Activated T-cell treated with anti-CD3 and anti-CD28 coated beads, Interleukin-2, amount 50 U/mL, for 24 hours (primary cell): ENCODE data around the gene SATB1.

ENCODE experiments used
- DNase-seq: peaks from one replicate; pipeline ENCODE4 v3.0.0-alpha.2; 2020
- H3K27ac Mint-ChIP-seq: 2 replicates; pipeline ENCODE4 v1.8.0; 2020; ENCODE audit warnings: mild to moderate bottlenecking, mixed read lengths
- H3K27me3 Mint-ChIP-seq: 2 replicates; pipeline ENCODE4 v1.8.0; 2020; ENCODE audit warnings: mixed read lengths
- H3K36me3 Mint-ChIP-seq: 2 replicates; pipeline ENCODE4 v1.8.0; 2020; ENCODE audit warnings: low read depth, mixed read lengths
- H3K4me1 Mint-ChIP-seq: 2 replicates; pipeline ENCODE4 v1.8.0; 2020; ENCODE audit warnings: low read depth, mixed read lengths
- H3K4me3 Mint-ChIP-seq: 2 replicates; pipeline ENCODE4 v1.8.0; 2020; ENCODE audit warnings: mild to moderate bottlenecking, moderate library complexity, mixed read lengths
- H3K9me3 Mint-ChIP-seq: 2 replicates; pipeline ENCODE4 v1.8.0; 2020; ENCODE audit warnings: mixed read lengths

The SATB1 gene

DNA sequence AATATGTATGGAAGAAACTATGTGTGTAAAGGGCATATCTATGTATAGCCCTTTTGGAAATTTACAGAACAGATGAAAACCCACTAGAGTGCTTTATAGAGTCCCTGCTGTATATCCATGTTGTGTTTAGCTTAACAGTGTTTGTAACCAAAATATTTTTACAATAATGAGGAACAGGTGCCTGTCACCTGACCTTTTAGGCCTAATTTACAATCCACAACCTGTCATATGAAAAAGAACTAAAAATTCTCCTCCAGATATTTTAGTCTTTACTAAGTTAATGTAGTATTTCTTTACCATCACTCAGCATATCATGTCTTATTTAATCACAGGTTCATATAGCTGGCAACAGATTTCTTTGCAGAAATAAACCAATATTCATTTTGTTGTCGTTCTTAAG lies 16.4 kb upstream of the SATB1 start:
- H3K4me3 Mint-ChIP-seq = peak overlapping the region; percentile 83
- no peaks in the 10 kb centered on the region for H3K27me3 Mint-ChIP-seq
- H3K9me3 Mint-ChIP-seq = no peaks in the 10 kb centered on the region
- H3K27ac Mint-ChIP-seq = peak overlapping the region; percentile 89
- DNase-seq = no peak
- peaks cover 25% of the 10 kb centered on the region for H3K4me1 Mint-ChIP-seq
- H3K36me3 Mint-ChIP-seq = peaks cover 89% of the 10 kb centered on the region

DNA sequence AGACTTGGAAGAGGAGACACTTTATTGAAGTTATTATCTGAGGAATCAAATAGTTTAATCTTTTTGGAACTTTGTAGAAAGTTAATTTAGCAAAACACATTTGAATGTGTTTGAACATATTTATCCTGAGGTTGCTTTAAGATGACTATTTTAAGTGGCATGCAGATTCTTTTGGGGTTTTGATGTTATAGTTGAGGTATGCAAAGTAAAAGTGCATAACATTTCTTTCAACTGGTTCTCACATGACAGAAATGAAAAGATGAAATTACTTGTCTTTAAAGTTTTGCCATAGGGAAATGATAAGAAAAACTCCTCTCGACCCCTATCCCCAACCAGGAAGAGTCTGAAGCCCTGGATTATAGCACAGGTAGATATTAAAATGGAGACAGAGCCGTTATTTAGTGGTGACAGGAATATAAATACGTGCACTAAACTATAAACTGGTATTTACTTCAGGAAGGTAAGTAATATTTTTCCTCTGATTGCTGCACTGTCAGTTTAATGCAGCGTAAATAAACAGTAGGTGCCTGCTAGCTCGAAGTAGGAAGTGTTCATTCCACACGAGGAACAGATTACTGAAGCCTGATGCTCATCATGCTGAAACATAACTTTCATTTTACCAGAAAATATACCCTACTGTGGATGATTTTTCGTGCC lies 15.1 kb upstream of the SATB1 start:
- Mint-ChIP-seq H3K4me1 (peaks cover 30% of the 10 kb centered on the region), H3K9me3 (no peaks in the 10 kb centered on the region), H3K27me3 (no peaks in the 10 kb centered on the region), H3K36me3 (peaks cover 90% of the 10 kb centered on the region), H3K4me3 (peak overlapping the region; percentile 83), H3K27ac (peak overlapping the region; percentile 89)
- no peak for DNase-seq

DNA sequence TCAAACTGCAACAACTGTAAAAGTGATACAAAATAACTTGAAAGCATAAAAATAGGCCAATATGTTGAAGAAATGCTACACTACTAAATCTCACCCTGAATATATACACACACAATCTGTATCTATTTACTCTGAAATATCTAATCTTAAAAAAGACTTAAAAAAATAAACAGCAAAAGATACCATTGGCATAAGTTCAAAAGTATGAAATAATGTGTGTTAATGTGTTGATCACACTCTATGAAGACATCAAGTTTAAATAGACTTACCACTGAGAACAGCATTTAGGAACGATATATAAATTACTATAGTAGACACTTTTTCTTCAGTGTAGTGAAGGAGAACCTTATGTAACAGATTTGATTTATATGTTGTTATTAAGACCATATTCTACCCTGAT lies 14.1 kb upstream of the SATB1 start:
- H3K36me3 Mint-ChIP-seq = peaks cover 96% of the 10 kb centered on the region
- peak overlapping the region; percentile 83 for H3K4me3 Mint-ChIP-seq
- H3K4me1 Mint-ChIP-seq = peaks cover 35% of the 10 kb centered on the region
- H3K27me3 Mint-ChIP-seq = no peaks in the 10 kb centered on the region
- DNase-seq = no peak
- peak overlapping the region; percentile 89 for H3K27ac Mint-ChIP-seq
- no peaks in the 10 kb centered on the region for H3K9me3 Mint-ChIP-seq

DNA sequence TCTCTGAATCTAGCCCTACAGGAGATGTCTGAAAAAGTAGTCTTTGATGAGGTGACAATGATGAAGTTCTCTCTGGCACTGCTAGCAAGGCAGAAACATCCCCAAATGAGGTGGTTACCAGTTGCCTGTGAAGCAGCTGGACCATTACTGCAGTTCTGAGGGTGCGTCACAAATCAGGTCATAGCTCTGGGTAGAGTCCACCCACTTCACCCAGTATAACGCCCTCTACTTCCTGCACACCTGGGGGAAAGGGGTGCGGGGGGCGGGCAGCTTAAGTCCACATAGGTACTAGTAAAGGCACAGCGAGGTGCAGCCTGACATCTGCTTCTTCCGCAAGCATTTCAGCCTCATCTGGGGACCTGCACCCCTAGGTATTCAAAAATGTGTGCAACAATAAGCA lies 13.4 kb upstream of the SATB1 start:
- peaks cover 94% of the 10 kb centered on the region for H3K36me3 Mint-ChIP-seq
- H3K4me1 Mint-ChIP-seq = peaks cover 35% of the 10 kb centered on the region
- no peaks in the 10 kb centered on the region for H3K27me3 Mint-ChIP-seq
- no peaks in the 10 kb centered on the region for H3K9me3 Mint-ChIP-seq
- peak; percentile 63 for DNase-seq
- H3K27ac Mint-ChIP-seq = peak overlapping the region; percentile 89
- peak overlapping the region; percentile 83 for H3K4me3 Mint-ChIP-seq

DNA sequence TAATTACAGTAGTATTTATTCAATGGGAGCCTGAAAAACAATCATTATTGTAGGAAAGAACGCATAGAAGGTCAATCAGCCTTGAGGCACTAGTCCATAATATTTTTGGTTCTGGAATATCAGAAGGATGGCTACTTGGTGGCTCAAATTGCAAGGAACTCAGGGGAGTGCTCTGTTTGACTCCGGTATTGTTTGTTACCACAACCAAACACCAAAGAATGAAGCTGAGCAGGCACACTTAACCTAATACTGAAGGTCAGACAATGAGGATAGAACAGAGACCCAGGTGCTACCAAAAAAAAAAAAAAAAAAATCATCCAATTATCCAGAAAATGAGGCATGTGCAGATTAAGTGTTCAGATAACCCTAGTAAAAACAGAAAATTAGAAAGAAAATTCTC lies 11.1 kb upstream of the SATB1 start:
- peak overlapping the region; percentile 95 for H3K27ac Mint-ChIP-seq
- peak overlapping the region; percentile 83 for H3K4me3 Mint-ChIP-seq
- H3K36me3 Mint-ChIP-seq = peaks cover 93% of the 10 kb centered on the region
- no peaks in the 10 kb centered on the region for H3K9me3 Mint-ChIP-seq
- no peaks in the 10 kb centered on the region for H3K27me3 Mint-ChIP-seq
- no peak for DNase-seq
- peaks cover 52% of the 10 kb centered on the region for H3K4me1 Mint-ChIP-seq

DNA sequence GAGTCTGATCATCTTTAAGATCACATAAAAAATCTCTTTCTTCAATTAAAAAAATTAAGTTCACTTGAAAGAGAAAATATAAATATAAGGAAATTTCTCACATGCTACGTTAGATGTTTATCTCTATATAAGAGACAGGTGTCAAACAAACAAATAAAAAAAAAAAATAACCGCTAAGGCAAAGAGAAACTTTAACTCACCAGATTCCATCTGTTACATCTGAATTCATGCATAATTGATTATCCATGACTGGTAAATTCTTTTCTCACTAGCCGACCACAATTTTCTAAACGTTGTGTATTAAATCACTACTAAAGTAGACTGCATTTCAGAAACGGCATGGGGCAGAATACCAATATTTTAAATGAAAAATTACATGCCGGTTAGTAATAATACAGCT lies 9.6 kb upstream of the SATB1 start:
- no peak for DNase-seq
- H3K36me3 Mint-ChIP-seq = peaks cover 92% of the 10 kb centered on the region
- H3K27ac Mint-ChIP-seq = peak overlapping the region; percentile 95
- peaks cover 61% of the 10 kb centered on the region for H3K4me1 Mint-ChIP-seq
- peak overlapping the region; percentile 83 for H3K4me3 Mint-ChIP-seq
- no peaks in the 10 kb centered on the region for H3K27me3 Mint-ChIP-seq
- H3K9me3 Mint-ChIP-seq = no peaks in the 10 kb centered on the region

DNA sequence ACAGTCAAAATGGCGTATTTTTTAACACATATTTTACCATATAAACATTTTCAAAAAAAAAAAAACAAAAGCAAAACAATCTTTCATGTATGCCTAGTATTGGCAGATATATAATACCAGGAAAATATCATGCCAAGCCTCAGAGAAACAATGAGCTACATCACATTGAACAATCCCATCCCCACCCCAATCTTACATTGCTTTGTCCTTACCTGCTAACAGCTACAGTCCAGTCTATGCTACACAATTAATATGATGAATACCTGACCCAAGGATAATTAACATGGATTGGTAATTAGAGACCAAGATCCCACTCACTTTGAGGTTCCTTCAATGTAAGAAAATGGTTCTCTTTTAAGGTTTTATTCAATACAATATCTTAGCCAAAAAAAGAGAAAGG lies 7.6 kb upstream of the SATB1 start:
- H3K27ac Mint-ChIP-seq = peak overlapping the region; percentile 89
- no peak for DNase-seq
- H3K27me3 Mint-ChIP-seq = no peaks in the 10 kb centered on the region
- H3K9me3 Mint-ChIP-seq = no peaks in the 10 kb centered on the region
- H3K4me1 Mint-ChIP-seq = peaks cover 65% of the 10 kb centered on the region
- peaks cover 93% of the 10 kb centered on the region for H3K36me3 Mint-ChIP-seq
- peak overlapping the region; percentile 92 for H3K4me3 Mint-ChIP-seq

DNA sequence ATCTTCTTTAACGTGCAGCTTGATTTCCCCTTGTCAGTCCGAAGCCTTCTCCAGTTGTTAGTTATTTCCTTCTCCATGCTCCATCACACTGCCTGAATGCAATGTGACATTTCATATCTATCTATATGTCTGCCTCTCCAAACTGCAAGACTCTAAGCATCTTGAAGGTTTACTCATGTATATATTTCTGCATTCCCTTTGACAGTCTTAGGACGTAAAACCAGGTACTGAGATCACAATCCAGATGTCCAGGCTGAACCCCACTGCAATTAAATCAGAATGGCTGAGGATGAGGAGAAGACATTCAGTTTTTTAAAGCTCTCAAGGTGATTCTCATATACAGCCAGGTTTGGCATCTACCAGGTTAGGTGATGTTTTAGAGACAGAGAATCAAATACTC lies 6.1 kb upstream of the SATB1 start:
- Mint-ChIP-seq H3K4me1 (peaks cover 75% of the 10 kb centered on the region), H3K4me3 (peak overlapping the region; percentile 92), H3K27ac (peak overlapping the region; percentile 89), H3K36me3 (peaks cover 92% of the 10 kb centered on the region), H3K27me3 (no peaks in the 10 kb centered on the region), H3K9me3 (no peaks in the 10 kb centered on the region)
- DNase-seq = no peak

DNA sequence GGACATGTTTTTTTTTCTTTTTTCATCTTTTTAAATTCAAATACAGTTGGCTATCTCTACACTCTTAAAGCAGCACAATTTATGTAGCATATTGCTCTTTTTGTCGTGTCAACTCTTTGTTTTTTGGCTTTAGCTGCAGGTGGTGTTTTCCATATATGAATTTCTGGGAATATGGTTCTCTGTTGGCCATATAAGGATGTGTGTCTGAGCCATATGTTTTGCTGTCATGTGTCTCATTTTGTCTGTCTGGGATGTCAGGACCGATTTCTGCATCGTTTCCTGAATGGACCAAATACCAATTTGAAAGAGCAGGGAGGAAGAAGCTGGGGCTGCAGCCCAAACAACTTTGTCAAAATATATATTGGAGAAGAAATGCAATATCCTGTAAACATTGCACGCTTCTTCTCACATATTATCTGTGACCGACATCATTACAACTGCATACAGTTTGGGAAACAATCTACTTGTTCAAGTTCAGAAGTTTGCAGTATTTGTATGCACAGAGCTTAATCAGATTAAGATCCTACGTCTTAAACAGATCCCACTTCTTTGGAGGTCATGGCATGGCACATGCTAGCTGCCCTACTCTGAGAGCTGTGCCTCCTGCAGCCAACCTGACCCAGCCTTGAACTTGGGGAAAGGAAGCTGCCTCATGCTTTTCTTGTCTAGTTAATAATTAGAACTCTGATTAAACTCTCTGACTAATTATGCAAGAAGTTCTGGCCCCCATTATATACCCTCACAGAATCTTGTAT lies 4.0 kb upstream of the SATB1 start:
- peak overlapping the region; percentile 98 for H3K27ac Mint-ChIP-seq
- no peaks in the 10 kb centered on the region for H3K27me3 Mint-ChIP-seq
- H3K4me1 Mint-ChIP-seq = peaks cover 66% of the 10 kb centered on the region
- H3K4me3 Mint-ChIP-seq = peak overlapping the region; percentile 92
- H3K9me3 Mint-ChIP-seq = no peaks in the 10 kb centered on the region
- H3K36me3 Mint-ChIP-seq = peaks cover 86% of the 10 kb centered on the region
- DNase-seq = no peak

DNA sequence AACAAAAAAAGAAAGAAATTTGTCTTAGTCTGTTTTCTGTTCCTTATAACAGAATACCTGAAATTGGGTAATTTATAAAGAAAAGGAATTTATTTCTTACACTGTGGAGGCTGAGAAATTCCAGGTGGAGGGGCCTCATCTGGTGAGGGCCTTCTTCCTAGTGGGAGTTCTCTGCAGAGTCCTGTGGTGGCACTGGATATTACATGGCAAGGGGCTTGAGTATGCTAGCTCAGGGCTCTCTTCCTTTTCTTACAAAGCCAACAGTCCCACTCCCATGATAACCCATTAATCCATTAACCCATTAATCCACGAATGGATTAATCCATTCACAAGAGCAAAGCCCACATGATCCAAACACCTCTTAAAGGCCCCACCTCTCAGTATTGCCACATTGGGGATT lies 2.9 kb upstream of the SATB1 start:
- Mint-ChIP-seq H3K27me3 (no peaks in the 10 kb centered on the region), H3K4me1 (peaks cover 76% of the 10 kb centered on the region), H3K4me3 (peak overlapping the region; percentile 92), H3K27ac (peak overlapping the region; percentile 98), H3K36me3 (peaks cover 90% of the 10 kb centered on the region), H3K9me3 (no peaks in the 10 kb centered on the region)
- no peak for DNase-seq

DNA sequence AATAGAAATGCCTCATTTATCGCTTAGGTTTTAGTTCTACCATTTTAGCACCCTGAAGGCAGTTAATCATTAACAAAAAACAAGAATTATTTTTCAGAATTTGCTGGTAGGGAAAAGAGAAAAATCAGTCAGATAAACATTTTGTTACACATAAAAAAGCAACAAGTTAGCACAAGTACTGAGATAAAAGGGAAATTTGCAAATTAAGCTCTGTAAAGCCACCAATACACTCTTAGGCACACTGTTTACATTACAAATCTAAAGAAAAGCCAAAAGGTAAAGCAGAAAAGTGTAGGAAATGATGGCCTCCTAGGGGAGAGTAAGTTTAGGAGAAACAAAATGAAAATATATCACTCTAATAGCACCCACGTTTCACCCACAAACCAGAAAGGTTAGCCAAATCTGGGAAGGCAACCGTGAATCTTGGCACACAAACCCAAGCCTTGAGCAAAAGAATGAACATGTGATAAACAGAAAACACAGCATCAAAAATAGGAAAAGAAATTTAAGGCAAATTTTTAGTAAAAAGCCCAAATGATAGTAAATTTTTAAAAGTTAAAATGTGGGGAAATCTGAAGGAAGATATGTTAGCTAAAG lies 1.6 kb upstream of the SATB1 start:
- Mint-ChIP-seq H3K4me3 (peak overlapping the region; percentile 92), H3K36me3 (peaks cover 90% of the 10 kb centered on the region), H3K27ac (peak overlapping the region; percentile 98), H3K27me3 (no peaks in the 10 kb centered on the region), H3K4me1 (peaks cover 76% of the 10 kb centered on the region), H3K9me3 (no peaks in the 10 kb centered on the region)
- DNase-seq = no peak

DNA sequence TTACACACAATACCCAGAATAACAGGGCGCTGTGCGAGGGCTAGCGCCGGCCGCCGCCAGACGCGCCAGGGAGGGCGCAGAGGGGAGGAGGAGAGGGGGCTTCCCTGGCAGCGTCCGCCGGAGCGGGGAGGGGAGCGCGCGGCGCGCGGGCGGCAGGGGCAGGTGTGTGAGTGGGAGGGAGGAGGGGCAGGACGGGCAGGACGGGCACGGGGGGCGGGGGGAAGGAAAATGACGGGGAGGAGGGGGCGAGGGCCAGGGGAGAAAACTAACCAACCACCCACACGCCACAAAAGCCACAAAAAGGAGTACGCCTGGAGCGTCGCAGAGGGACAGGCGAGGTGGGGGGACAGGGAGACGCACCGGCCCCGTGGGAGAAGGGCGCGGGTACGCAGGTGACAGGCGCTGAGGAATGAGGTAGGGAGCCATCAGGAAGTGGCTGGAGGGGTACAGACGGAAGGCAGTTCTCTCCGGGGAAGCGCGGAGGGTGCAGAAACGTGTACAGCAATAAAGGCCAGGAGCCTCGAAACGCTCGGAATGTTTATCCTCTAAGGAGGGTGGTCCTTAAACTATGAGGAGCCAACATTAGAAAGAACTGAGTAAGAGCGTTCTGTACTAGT lies 610 bp upstream of the SATB1 start:
- peak; percentile 81 for DNase-seq
- peaks cover 90% of the 10 kb centered on the region for H3K36me3 Mint-ChIP-seq
- peaks cover 73% of the 10 kb centered on the region for H3K4me1 Mint-ChIP-seq
- peak overlapping the region; percentile 92 for H3K4me3 Mint-ChIP-seq
- H3K27ac Mint-ChIP-seq = peak overlapping the region; percentile 98
- H3K27me3 Mint-ChIP-seq = no peaks in the 10 kb centered on the region
- no peaks in the 10 kb centered on the region for H3K9me3 Mint-ChIP-seq

DNA sequence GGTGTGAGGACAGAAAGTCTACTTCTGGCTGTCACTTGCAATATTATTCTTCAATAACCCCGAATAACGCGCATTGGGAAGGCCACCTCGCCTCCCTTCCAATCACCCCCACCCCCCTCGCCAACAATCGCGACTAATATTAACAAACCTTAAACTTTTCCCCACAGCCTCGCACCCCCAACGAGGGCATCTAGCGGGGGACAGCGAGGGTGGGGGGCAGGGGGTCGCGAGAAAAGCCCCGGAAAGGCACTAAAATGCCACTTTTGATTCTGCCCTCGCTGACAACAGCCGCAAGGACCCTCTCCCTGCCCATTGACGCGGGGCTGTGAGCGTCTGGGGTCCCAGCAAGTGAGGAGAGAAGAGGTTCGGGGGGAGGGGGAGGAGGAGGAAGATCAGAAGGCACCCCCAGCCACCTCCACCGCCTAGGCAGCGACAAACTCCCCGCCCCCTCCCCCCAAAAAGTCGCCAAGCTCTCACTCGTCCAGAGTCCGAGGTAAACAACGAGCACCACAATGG lies 868 bp downstream of the SATB1 start:
- Mint-ChIP-seq H3K9me3 (no peaks in the 10 kb centered on the region), H3K36me3 (peaks cover 92% of the 10 kb centered on the region), H3K27me3 (no peaks in the 10 kb centered on the region), H3K4me3 (peak overlapping the region; percentile 92), H3K27ac (peak overlapping the region; percentile 98), H3K4me1 (peaks cover 76% of the 10 kb centered on the region)
- peak; percentile 50 for DNase-seq

DNA sequence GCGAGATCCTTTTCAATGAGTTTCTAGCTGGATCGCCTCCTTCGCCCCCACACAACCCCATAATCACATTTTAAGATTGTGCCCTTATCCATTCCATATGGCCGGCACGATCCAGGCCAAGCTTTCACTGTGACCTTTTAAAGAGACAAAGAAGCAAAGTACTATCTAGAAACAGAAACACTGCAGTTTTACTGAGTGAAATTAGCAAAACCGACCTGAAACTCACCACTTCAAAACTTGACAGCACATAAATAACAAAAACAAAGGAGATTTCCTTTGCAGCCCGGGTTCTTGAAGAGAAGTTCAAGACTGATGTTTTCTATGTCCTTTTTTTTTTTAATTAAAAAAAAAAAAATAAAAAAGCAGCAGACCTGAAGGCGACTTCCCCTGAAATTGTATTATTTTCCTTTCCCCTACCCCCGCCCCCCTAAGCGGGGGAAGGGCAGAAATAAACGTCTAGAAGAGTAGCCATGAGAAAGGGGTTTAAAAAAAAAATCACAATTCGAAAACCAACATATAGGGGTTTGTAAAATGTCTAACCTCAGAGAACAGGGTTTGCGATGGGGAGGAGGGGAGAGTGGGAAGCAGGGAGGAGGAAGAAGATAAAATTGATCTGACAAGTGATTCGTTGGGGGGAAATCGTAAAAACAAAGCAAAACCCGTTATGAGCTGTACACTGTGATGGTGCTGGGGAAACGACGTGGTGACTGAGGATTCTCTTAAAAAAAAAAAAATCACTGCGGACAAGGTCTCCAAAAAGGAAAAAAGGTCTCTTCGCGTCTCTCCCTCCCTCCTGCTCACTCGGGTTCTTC lies 1.5 kb downstream of the SATB1 start:
- Mint-ChIP-seq H3K36me3 (peaks cover 92% of the 10 kb centered on the region), H3K9me3 (no peaks in the 10 kb centered on the region), H3K4me1 (peaks cover 76% of the 10 kb centered on the region), H3K4me3 (peak overlapping the region; percentile 92), H3K27ac (peak overlapping the region; percentile 98), H3K27me3 (no peaks in the 10 kb centered on the region)
- DNase-seq = peak; percentile 61
